Uterus (tissue), 4 donors: ENCODE measurements around the gene SPATC1L. TPM values are rescaled to one million over a fixed set of nuclear protein-coding genes. Genes with fewer than 3 reads are reported as not detected.

Source experiments
- DNase-seq, 2 donors: peaks; one replicate each; pipeline ENCODE4 v3.0.0-alpha.2; 2019 to 2020
- H3K27ac ChIP-seq, 2 donors: fragments of 200-600 bp; sonication (generic); 1 replicate in 1 of 2; 2 replicates in 1 of 2; pipeline ENCODE4 v1.5.1; 2016 to 2018
- H3K27me3 ChIP-seq, 2 donors: fragments of 200-600 bp; sonication (generic); one replicate each; pipeline ENCODE4 v1.5.1; 2018 to 2019; ENCODE audit warnings: control low read depth in 1 of 2
- H3K36me3 ChIP-seq, 2 donors: fragments of 200-600 bp; sonication (generic); one replicate each; pipeline ENCODE4 v1.5.1; 2019; ENCODE audit warnings: control low read depth in 1 of 2
- H3K4me1 ChIP-seq, 2 donors: fragments of 200-600 bp; sonication (generic); one replicate each; pipeline ENCODE4 v1.5.1; 2018 to 2019; ENCODE audit warnings: control low read depth in 1 of 2
- H3K4me3 ChIP-seq, 2 donors: fragments of 200-600 bp; sonication (generic); 1 replicate in 1 of 2; 2 replicates in 1 of 2; pipeline ENCODE4 v1.5.1; 2018 to 2019; ENCODE audit warnings: mild to moderate bottlenecking in 1 of 2
- H3K9me3 ChIP-seq, 2 donors: fragments of 200-600 bp; sonication (generic); one replicate each; pipeline ENCODE4 v1.5.1; 2019; ENCODE audit warnings: control low read depth in 1 of 2
- CTCF ChIP-seq, 4 experiments: fragments of 200-600 bp in 2 of 4; fragments of 450-650 bp in 2 of 4; sonication (generic) in 2 of 4; IDR thresholded peaks; one replicate each; pipeline ENCODE4 v1.5.1; 2016 to 2019; ENCODE audit warnings: antibody characterized with exemption in 4 of 4, mild to moderate bottlenecking in 2 of 4, moderate library complexity in 1 of 4
- POLR2A ChIP-seq, 2 donors: fragments of 450-650 bp; IDR thresholded peaks; one replicate each; pipeline ENCODE4 v1.6.1; 2016; ENCODE audit warnings: antibody characterized with exemption in 2 of 2, mild to moderate bottlenecking in 1 of 2, moderate library complexity in 1 of 2
- intact Hi-C: fragments of 100-400 bp; cut with DNase I; formaldehyde crosslinking; loops from one replicate; pipeline ENCODE4 v1.15.1; 2023; ENCODE audit warnings: low total_unique reads
- total RNA-seq, 4 donors: library from RNA; depleted of rRNA in 3 of 4; stranded (reverse); fragments of >200 nt in 3 of 4; gene quantifications; one replicate each; pipeline versions ENCODE4 v1.1.0 to v1.2.4, GENCODE V29; 2014 to 2023
- donor health status: DM: yes; HTN: yes; CAD: no.

The SPATC1L gene
- total RNA-seq, 4 donors from 2014 or later = 4.9 to 10.0 (median 6.4) TPM; not detected in 1

GRCh38 chr21:46219591-46220239, 35.5 kb upstream of the SPATC1L start:
- DNase-seq = peak in 1 of 2 donors; percentile 10
- no peak overlapping the region for H3K4me3 ChIP-seq

DNA sequence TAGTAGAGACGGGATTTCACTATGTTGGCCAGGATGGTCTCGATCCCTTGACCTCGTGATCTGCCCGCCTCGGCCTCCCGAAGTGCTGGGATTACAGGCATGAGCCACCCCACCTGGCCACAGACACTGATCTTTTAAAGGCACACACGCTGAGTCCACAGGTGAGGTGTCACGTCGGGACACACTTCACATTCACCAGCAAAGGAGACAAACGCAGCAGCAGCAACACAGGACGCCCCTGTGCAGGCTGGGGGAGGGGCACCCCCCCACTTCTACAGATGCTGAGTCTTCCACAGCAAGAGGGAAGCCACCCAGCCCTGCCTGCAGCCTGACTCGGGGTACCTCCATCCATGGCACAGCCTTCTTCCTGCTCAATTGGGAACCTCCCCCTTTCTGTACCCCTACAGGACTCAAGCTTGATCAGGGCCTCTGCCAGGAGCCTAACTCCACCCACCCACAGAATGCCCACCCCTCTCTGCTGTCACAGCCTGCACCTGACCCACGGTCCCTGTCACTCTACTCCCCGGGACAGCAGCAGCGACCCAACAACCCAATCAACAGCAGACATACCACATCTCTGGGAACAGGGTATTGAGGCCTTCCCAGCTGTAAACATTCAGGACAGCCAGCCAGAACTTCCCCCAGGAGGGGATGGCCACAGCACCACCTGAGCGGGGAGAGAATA, 34.8 kb upstream of the SPATC1L start:
- intact Hi-C loops = no loop called here
- Histone ChIP-seq H3K4me1 (no peaks in the 10 kb centered on the region), H3K27ac (no peak overlapping the region), H3K9me3 (no peaks in the 10 kb centered on the region), H3K27me3 (no peaks in the 10 kb centered on the region), H3K36me3 (no peaks in the 10 kb centered on the region), H3K4me3 (no peak overlapping the region)
- no peak for TF ChIP-seq POLR2A (IDR thresholded peaks at IDR 0.05)
- no peak for TF ChIP-seq CTCF (IDR thresholded peaks at IDR 0.05)
- peak in 1 of 2 donors; percentile 9 for DNase-seq

More at GRCh38 chr21:46219591-46220239, 35.5 kb upstream of the SPATC1L start:
- no peaks in the 10 kb centered on the region for H3K9me3 ChIP-seq
- H3K4me1 ChIP-seq = no peaks in the 10 kb centered on the region
- H3K36me3 ChIP-seq = no peaks in the 10 kb centered on the region
- TF ChIP-seq POLR2A (IDR thresholded peaks at IDR 0.05) (no peak), CTCF (IDR thresholded peaks at IDR 0.05) (no peak)
- intact Hi-C loops = loop anchor here (10.0 kb wide), 1 partner anchor 245 kb away; no protein-coding TSS in a partner anchor
- no peaks in the 10 kb centered on the region for H3K27me3 ChIP-seq
- no peak overlapping the region for H3K27ac ChIP-seq

- H3K27ac ChIP-seq = no peak overlapping the region
- intact Hi-C loops = no loop called here
- H3K36me3 ChIP-seq = no peaks in the 10 kb centered on the region
- H3K9me3 ChIP-seq = no peaks in the 10 kb centered on the region
- no peak overlapping the region for H3K4me3 ChIP-seq
- no peaks in the 10 kb centered on the region for H3K27me3 ChIP-seq
- DNase-seq = peak in 1 of 2 donors; percentile 11
- no peak for TF ChIP-seq CTCF (IDR thresholded peaks at IDR 0.05)
- no peak for TF ChIP-seq POLR2A (IDR thresholded peaks at IDR 0.05)
- no peaks in the 10 kb centered on the region for H3K4me1 ChIP-seq
Observed at GRCh38 chr21:46217511-46218196, 33.4 kb upstream of the SPATC1L start.

DNA sequence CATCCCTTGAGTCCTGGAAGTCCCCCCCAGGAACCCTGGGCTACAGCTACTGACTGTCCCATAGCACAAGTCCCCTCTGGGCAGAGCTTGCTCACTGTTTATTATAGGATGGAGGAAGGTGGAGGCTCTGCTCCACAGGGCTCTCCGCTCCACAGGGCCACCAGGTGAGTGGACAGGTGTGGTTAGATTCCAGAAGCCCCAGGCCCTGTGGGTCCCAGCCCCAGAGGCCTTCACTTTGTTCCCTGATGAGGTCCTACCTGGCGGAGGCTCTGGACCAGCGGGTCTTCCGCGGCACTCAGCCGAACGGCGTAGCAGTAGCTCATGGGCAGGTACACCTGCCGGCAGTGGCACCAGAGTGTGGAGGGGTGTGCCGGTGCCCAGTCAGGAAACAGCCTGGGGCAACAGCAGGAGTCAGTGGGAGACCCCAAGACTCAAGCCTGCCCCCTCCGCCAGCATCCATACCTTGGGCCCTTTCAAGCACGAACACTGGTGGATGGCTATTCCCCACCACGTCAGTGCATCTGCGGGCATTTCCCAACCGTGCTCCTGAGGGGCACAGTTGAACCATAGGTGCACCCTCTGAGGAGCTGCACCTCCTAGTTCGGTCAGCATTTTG, 32.0 kb upstream of the SPATC1L start:
- Histone ChIP-seq H3K27ac (no peak overlapping the region), H3K4me3 (no peak overlapping the region), H3K4me1 (no peaks in the 10 kb centered on the region), H3K36me3 (no peaks in the 10 kb centered on the region), H3K9me3 (no peaks in the 10 kb centered on the region), H3K27me3 (no peaks in the 10 kb centered on the region)
- DNase-seq = peak in 1 of 2 donors; percentile 10
- no peak for TF ChIP-seq CTCF (IDR thresholded peaks at IDR 0.05)
- TF ChIP-seq POLR2A (IDR thresholded peaks at IDR 0.05) = no peak
- intact Hi-C loops = no loop called here
